MCF 10A (cell line): ENCODE measurements around the gene DIPK1A. TPM values are rescaled to one million over a fixed set of nuclear protein-coding genes. Genes with fewer than 3 reads are reported as not detected.
"Not testable (repeated sequence)": the region's sequence is repeated elsewhere in the genome, so short reads cannot be mapped to it uniquely, and the experiment has no call there.

Experiments used
- BruUV-seq: library from RNA; stranded (reverse); fragments of 400-500 nt; replicated peaks from 2 replicates; lab custom pipeline; 2021; lab: Mats Ljungman, UMichigan
- CTCF ChIA-PET: fragments of 300-600 bp; sonication (Branson Sonifier 250); formaldehyde crosslinking; extraction: SDS; loops from one replicate; lab custom pipeline; 2021; ENCODE audit warnings: antibody characterized with exemption, inconsistent platforms; lab: Yijun Ruan, JAX
- POLR2A ChIA-PET: fragments of 300-600, 350-650 bp; sonication (Branson Sonifier 250); formaldehyde crosslinking; extraction: SDS; loops from one replicate; lab custom pipeline; 2020; ENCODE audit warnings: antibody characterized with exemption, inconsistent platforms; lab: Yijun Ruan, JAX
- DNase-seq: peaks from one replicate; pipeline ENCODE4 v3.0.0-alpha.2; 2018; ENCODE audit not compliant: unreplicated experiment
- H3K27ac Mint-ChIP-seq: one replicate; pipeline ENCODE4 v1.8.0; 2022; ENCODE audit warnings: mild to moderate bottlenecking, low read depth, mixed read lengths; ENCODE audit not compliant: unreplicated experiment
- H3K27me3 Mint-ChIP-seq: one replicate; pipeline ENCODE4 v1.8.0; 2022; ENCODE audit warnings: mixed read lengths; ENCODE audit not compliant: insufficient read depth, unreplicated experiment
- H3K36me3 Mint-ChIP-seq: one replicate; pipeline ENCODE4 v1.8.0; 2022; ENCODE audit warnings: mild to moderate bottlenecking, moderate library complexity, mixed read lengths; ENCODE audit not compliant: insufficient read depth, unreplicated experiment
- H3K4me1 Mint-ChIP-seq: one replicate; pipeline ENCODE4 v1.8.0; 2022; ENCODE audit warnings: mixed read lengths; ENCODE audit not compliant: insufficient read depth, unreplicated experiment
- H3K4me3 Mint-ChIP-seq: one replicate; pipeline ENCODE4 v1.8.0; 2022; ENCODE audit warnings: mild to moderate bottlenecking, moderate library complexity, mixed read lengths; ENCODE audit not compliant: unreplicated experiment
- H3K9me3 Mint-ChIP-seq: one replicate; pipeline ENCODE4 v1.8.0; 2022; ENCODE audit warnings: mixed read lengths; ENCODE audit not compliant: unreplicated experiment
- CTCF ChIP-seq: fragments of 200-600 bp; IDR thresholded peaks from one replicate; pipeline ENCODE4 v1.8.0; 2022; ENCODE audit warnings: antibody characterized with exemption, mild to moderate bottlenecking; ENCODE audit not compliant: unreplicated experiment
- intact Hi-C: fragments of 100-400 bp; cut with micrococcal nuclease; formaldehyde crosslinking; loops from 2 replicates; pipeline ENCODE4 v1.14.1; 2022
- total RNA-seq: library from RNA; stranded (reverse); gene quantifications from 2 replicates; pipeline ENCODE4 v1.2.3, GENCODE V29; 2022

The DIPK1A gene
- total RNA-seq, 1 experiment from 2014 or later, result 3.8 TPM

- TF ChIP-seq CTCF, result no peak
- no peaks in the 10 kb centered on the region for H3K36me3 Mint-ChIP-seq
- POLR2A ChIA-PET, result no interaction called here
- CTCF ChIA-PET, result interaction anchor here (2.0 kb wide), 1 partner anchor 9 kb away, joined by 7 read pairs; no protein-coding TSS in a partner anchor
- no peaks in the 10 kb centered on the region for H3K9me3 Mint-ChIP-seq
- H3K4me1 Mint-ChIP-seq, result peaks cover 5% of the 10 kb centered on the region
- intact Hi-C loops, result no loop called here
- no peak overlapping the region for H3K4me3 Mint-ChIP-seq
- no peaks in the 10 kb centered on the region for H3K27me3 Mint-ChIP-seq
- DNase-seq, result no peak
- no peak overlapping the region for H3K27ac Mint-ChIP-seq
- BruUV-seq, result no TSS peak
Observed at GRCh38 chr1:92985101-92985500, 23.8 kb upstream of the DIPK1A start.

GRCh38 chr1:92980732-92981647 lies 19.7 kb upstream of the DIPK1A start:
- Mint-ChIP-seq H3K4me1 (no peaks in the 10 kb centered on the region), H3K4me3 (no peak overlapping the region), H3K27me3 (no peaks in the 10 kb centered on the region), H3K36me3 (no peaks in the 10 kb centered on the region), H3K9me3 (no peaks in the 10 kb centered on the region), H3K27ac (no peak overlapping the region)
- no TSS peak for BruUV-seq
- intact Hi-C loops, result no loop called here
- no peak for TF ChIP-seq CTCF
- ChIA-PET CTCF (interaction anchor here (0.6 to 3.4 kb wide), 7 partner anchors 9 to 323 kb away, joined by 3 to 30 read pairs (median 3); no protein-coding TSS in a partner anchor), POLR2A (interaction anchor here (0.5 to 0.8 kb wide), 3 partner anchors 15 to 125 kb away, joined by 3 to 4 read pairs (median 4); no protein-coding TSS in a partner anchor)
- DNase-seq, result no peak

GRCh38 chr1:92975551-92976232 lies 14.4 kb upstream of the DIPK1A start:
- H3K4me3 Mint-ChIP-seq, result no peak overlapping the region
- no peak overlapping the region for H3K27ac Mint-ChIP-seq
- POLR2A ChIA-PET, result interaction anchor here (0.7 to 1.7 kb wide), 4 partner anchors 11 to 143 kb away, joined by 3 to 4 read pairs (median 3); no protein-coding TSS in a partner anchor
- H3K4me1 Mint-ChIP-seq, result no peaks in the 10 kb centered on the region
- no TSS peak for BruUV-seq
- H3K36me3 Mint-ChIP-seq, result no peaks in the 10 kb centered on the region
- CTCF ChIA-PET, result interaction anchor here (1.0 to 3.0 kb wide), 6 partner anchors 13 to 117 kb away, joined by 3 to 24 read pairs (median 6); no protein-coding TSS in a partner anchor
- no peaks in the 10 kb centered on the region for H3K27me3 Mint-ChIP-seq
- intact Hi-C loops, result no loop called here
- TF ChIP-seq CTCF, result no peak
- H3K9me3 Mint-ChIP-seq, result no peaks in the 10 kb centered on the region
- no peak for DNase-seq

- H3K9me3 Mint-ChIP-seq, POLR2A ChIA-PET, H3K4me3 Mint-ChIP-seq, H3K27ac Mint-ChIP-seq, DNase-seq, H3K27me3 Mint-ChIP-seq, intact Hi-C loops, H3K36me3 Mint-ChIP-seq, BruUV-seq, H3K4me1 Mint-ChIP-seq: not testable (repeated sequence)
- CTCF ChIA-PET, result interaction anchor here (2.1 to 3.0 kb wide), 3 partner anchors 11 to 115 kb away, joined by 7 to 24 read pairs (median 11); no protein-coding TSS in a partner anchor
Observed at GRCh38 chr1:92974112-92974511, 12.8 kb upstream of the DIPK1A start.
